HG03097 (cell line): ENCODE data around the gene LBP.
"Not testable (repeated sequence)": the region's sequence is repeated elsewhere in the genome, so short reads cannot be mapped to it uniquely, and the experiment has no call there.

ENCODE experiments used
- ATAC-seq: cut with Tn5 transposase; IDR thresholded peaks from one replicate; pipeline ENCODE4 v1.9.1; 2021; ENCODE audit not compliant: unreplicated experiment, low FRiP score

LBP gene

GRCh38 chr20:38346247-38346651 is at the start of gene LBP:
TSS of gene LBP (plus strand) at chr20:38346482. CDS start at chr20:38346517, 35 bp downstream.
- ATAC-seq, result no peak

GRCh38 chr20:38297916-38298674 is 48.2 kb upstream of the LBP start:
- ATAC-seq, result no peak

GRCh38 chr20:38298768-38299288 is 47.5 kb upstream of the LBP start:
- ATAC-seq, result no peak

GRCh38 chr20:38299963-38300362 is 46.3 kb upstream of the LBP start:
- no peak for ATAC-seq

- ATAC-seq, result no peak
These were observed 45.8 kb upstream of the LBP start for GRCh38 chr20:38300438-38300837.

GRCh38 chr20:38301309-38301708 is 45.0 kb upstream of the LBP start:
- ATAC-seq, result no peak

- ATAC-seq, result no peak
These were observed 43.5 kb upstream of the LBP start for GRCh38 chr20:38302786-38303185.

- no peak for ATAC-seq
These were observed 42.3 kb upstream of the LBP start, which contains the start of gene BPI for GRCh38 chr20:38303908-38304379. TSS of gene BPI (plus strand) at chr20:38304156. CDS start at chr20:38304224, 68 bp downstream.

- ATAC-seq, result no peak
These were observed 41.3 kb upstream of the LBP start for GRCh38 chr20:38304845-38305447.

- ATAC-seq, result no peak
These were observed 40.7 kb upstream of the LBP start for GRCh38 chr20:38305541-38305940.

GRCh38 chr20:38306379-38306778 is 39.9 kb upstream of the LBP start:
- ATAC-seq, result no peak

- no peak for ATAC-seq
These were observed 38.8 kb upstream of the LBP start for GRCh38 chr20:38307371-38308046.

GRCh38 chr20:38308047-38308438 is 38.2 kb upstream of the LBP start:
- no peak for ATAC-seq

- no peak for ATAC-seq
These were observed 37.8 kb upstream of the LBP start for GRCh38 chr20:38308447-38308846.

GRCh38 chr20:38311091-38311490 is 35.2 kb upstream of the LBP start:
- no peak for ATAC-seq

GRCh38 chr20:38311491-38311890 is 34.8 kb upstream of the LBP start:
- ATAC-seq, result no peak

- no peak for ATAC-seq
These were observed 32.6 kb upstream of the LBP start for GRCh38 chr20:38313676-38314075.

- ATAC-seq, result not testable (repeated sequence)
These were observed 31.9 kb upstream of the LBP start for GRCh38 chr20:38314350-38314749.

GRCh38 chr20:38315290-38315966 is 30.9 kb upstream of the LBP start:
- no peak for ATAC-seq

- ATAC-seq, result no peak
These were observed 29.9 kb upstream of the LBP start for GRCh38 chr20:38316341-38316740.

- no peak for ATAC-seq
These were observed 28.9 kb upstream of the LBP start for GRCh38 chr20:38317422-38317821.
